Measurements from ENCODE around the gene COL27A1.
"Not testable (repeated sequence)": the region's sequence is repeated elsewhere in the genome, so short reads cannot be mapped to it uniquely, and the experiment has no call there.

COL27A1 gene

DNA sequence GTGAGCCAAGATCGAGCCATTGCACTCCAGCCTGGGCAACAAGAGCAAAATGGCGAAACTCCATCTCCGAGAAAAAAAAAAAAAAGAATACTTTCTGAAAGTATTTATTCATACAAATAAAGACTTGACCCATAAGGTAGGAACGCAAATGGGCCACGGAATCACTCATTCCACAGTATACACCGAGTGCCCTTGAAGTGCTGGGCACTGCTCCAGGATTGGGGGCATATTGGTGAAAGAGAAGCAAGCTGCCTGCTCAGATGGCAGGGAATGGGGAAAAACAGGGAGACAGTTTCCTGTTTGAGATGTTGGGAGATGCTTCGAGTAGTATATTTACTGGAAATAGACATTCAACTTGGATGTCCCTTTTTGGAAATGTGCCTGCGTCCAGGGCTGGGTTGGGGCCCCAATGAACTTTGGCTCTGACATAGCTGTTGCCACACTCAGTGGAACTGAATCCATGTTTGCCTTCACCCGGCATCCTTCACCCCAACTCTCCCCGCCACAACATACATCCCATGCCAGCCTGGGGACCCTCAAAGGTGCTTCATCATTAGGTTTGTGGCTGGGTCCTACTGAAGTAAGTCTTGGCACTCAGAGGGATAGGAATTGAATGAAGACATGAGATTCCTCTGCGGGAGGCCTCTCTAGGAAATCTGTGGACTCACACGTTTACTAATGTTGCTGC is 173.7 kb downstream of the COL27A1 start:
- not testable (repeated sequence) for DNase-seq

DNA sequence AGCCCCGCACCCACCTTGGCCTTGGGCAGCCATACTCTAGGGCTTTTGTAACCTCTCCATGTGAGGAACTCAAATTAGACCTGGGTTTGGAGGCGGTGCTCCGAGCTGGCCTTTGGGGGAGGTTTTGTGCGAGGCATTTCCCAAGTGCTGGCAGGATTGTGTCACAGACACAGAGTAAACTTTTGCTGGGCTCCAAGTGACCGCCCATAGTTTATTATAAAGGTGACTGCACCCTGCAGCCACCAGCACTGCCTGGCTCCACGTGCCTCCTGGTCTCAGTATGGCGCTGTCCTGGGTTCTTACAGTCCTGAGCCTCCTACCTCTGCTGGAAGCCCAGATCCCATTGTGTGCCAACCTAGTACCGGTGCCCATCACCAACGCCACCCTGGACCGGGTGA is 174.3 kb downstream of the COL27A1 start, which contains the start of gene ORM2:
TSS of gene ORM2 (plus strand) at position 245 of the 398 bp plus-strand sequence. CDS start at position 281, 36 bp downstream.
- DNase-seq = not testable (repeated sequence)

DNA sequence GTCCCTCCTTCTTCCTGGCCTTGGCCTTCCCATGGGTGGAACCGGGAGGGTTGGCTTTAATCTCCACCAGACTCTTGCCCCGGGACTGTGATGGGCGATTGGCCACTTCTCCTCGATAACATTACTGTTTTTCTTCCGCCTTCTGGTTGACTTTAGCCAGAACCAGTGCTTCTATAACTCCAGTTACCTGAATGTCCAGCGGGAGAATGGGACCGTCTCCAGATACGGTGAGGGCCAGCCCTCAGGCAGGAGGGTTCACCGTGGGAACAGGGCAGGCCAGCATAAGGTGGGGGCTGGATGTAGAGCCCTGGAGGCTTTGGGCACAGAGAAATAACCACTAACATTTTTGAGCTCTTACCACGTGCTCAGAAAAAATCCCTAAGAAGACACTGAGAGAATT is 175.3 kb downstream of the COL27A1 start:
- no peak for DNase-seq

DNA sequence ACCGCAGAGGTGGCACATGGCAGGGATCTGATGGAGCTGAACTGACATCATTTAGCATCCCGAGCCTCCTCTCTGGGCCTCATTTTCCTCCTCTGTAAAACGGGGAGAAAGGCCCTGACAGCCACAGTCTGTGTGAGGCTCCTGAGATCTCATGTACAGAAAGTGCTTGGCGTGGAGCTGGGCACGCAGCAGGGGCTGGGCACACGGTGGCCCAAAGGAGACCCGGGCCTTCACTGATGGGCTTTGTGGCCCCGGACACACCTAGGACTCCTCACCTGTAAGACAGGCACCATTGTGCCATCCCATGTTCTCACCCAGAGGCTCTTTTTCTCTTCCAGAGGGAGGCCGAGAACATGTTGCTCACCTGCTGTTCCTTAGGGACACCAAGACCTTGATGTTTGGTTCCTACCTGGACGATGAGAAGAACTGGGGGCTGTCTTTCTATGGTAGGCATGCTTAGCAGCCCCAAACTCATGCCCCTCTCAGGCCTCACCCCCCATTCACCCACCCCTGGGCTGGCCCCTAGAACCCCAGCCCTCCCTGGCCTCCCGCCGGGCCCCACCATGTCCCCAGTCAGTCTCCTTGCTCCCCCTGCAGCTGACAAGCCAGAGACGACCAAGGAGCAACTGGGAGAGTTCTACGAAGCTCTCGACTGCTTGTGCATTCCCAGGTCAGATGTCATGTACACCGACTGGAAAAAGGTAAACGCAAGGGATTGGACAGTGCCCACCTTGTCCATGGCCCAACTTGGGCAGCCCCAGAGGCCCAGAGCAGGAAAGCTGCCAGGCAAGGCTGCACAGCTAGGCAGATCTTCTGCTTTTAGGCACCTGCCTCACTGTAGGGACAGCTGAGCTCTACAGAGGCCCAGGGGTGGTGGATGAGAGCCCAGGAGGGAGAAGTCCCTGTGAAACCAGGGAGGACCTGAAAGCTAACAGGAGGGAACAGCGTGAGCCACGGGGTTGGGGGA is 176.2 kb downstream of the COL27A1 start:
- DNase-seq = not testable (repeated sequence)

DNA sequence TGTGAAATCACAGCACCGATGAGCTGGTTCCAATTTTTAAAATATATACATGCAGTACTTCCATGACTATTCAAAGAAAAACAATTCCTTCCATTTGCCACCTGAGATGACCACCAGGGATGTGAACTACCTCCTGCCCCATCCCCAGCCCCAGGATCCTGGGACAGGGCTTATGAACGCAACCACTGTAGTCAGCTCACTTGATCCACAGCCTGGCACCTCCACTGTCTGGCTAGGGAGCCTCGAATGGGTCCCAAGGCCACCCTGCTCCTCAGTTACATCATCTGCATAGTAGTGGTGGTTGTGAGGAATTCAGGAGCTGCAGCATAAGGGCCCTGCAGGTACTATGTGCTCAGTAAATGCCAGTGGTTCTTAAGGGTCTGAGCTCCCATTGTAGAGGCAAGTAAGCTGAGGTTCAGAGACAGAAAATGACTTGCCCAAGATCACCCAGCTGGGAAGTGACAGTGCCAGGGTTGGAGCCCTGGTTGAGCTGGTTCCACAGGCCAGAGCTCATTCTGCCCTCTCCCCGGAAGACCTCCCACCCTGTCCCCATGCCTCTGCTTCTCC is 177.2 kb downstream of the COL27A1 start:
- DNase-seq = not testable (repeated sequence)

DNA sequence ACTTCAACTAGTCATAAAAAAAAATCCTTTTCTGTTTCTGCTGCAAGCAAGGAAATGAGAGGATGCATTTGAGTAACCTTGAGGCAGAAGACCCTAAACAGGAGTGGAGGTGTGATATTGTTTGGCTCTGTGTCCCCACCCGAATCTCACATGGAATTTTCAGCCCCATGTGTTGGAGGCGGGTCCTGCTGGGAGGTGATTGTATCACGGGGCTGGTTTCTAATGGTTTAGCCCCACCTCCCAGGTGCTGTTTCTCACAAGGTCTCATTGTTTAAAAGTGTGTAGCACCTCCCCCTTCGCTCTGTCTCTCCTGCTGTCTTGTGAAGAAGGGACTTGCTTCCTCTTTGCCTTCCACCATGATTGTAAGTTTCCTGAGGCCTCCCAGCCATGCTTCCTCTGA is 178.4 kb downstream of the COL27A1 start:
- not testable (repeated sequence) for DNase-seq

DNA sequence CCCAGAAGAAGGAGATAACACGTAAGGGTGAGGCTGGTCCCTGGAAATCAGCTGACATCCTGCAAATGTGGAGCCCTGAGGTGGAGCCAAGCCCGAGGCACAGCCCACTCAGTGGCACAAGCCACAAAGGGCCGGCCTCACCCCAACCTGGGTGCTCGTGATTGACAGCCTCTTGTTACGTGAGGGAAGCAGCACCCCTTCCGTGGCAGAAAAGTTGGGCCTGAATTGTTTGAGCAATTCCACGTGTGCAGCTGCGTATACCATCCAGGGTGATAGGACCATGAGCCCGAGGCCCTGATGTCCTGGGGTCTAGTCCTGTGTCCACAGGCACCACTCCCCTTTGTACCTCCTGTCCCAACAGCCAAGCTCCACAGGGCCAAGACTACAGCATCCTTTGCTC is 179.2 kb downstream of the COL27A1 start:
- no peak for DNase-seq

DNA sequence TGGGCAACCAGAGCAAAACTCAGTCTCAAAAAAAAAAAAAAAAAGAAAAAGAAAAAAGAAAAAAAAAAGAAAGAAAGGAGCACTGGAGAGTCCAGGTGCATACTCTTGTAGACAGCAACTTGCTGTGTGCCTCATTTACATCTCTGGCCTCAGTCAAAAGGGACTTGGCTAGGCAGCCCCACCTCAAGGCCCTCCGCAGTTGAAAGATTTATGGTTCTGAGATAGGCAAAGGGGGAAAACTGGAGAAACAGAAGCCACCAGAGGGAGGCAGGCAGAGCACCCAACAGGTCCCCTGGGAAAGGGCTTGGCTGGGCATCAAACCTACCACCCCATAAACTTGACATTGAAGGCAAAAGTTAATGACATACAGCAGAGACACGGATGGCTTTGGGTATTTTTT is 180.4 kb downstream of the COL27A1 start:
- no peak for DNase-seq

DNA sequence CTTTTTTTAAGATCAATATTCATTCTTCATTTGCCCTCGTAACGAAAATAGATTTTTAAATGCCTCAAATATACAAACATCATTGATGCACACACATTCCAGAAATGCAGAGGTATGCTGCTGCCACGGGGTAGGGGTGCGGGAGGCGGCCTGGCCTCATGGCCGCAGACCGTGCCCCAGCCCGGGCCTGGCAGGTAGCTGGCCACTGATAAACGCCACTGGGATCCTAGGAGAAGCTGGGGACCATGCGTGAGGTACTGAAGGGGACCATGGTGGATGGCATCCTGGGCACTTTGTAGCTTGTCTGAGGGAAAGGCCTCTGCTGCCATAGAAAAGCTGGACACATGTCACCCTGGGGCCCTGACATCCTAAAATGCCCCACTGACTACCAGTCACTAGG is 180.8 kb downstream of the COL27A1 start:
- DNase-seq = no peak

DNA sequence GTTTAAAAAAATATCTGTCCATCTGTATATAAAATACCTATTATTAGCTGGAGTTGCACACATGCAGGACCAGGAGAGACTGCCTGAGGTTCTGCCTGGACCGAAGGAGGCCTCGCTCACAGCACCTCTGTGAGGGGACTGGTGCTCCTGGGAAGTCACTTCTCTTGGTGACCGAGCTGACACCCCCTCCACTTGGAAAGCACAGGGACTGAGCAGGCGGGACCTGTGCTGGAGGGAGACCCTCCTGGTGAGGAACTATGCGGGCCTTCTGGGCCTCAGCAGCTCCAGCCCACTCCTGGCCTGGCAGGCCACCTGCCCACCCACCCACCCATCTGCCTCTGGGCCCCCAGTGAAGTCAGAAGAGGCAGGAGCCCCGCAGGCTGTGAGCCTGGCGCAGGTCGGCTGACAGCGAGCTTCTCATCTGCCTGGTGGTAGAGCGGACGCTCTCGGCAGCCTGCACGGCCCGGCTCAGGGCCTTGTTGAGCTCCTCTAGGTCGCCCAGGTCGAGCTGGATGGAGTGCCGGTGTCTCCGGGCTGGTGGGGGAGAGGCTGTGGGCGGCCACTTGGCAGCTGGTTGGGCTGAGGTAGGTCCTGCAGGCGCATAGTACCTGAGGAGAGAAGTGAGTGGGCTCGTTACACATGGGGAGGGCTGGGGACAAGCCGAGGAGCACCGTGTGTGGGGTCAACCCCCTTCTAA is 181.5 kb downstream of the COL27A1 start:
- no peak for DNase-seq

DNA sequence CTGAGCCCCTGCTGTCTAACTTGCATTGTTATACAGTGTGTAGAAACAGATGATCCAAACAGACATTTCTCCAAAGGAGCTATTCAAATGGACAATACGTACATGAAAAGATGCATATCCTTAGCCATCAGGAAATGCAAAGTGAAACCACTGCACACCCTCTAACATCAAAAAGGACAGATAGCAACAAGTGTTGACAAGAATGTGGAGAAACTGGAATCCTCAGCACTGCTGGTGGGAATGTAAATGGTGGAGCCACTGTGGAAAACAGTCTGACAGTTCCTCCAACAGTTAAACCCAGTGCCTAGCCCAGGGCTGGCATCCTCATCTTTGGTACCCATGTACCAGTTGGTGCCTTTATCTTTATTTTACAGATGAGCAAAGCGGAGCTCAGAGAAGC is 182.8 kb downstream of the COL27A1 start:
- no peak for DNase-seq

DNA sequence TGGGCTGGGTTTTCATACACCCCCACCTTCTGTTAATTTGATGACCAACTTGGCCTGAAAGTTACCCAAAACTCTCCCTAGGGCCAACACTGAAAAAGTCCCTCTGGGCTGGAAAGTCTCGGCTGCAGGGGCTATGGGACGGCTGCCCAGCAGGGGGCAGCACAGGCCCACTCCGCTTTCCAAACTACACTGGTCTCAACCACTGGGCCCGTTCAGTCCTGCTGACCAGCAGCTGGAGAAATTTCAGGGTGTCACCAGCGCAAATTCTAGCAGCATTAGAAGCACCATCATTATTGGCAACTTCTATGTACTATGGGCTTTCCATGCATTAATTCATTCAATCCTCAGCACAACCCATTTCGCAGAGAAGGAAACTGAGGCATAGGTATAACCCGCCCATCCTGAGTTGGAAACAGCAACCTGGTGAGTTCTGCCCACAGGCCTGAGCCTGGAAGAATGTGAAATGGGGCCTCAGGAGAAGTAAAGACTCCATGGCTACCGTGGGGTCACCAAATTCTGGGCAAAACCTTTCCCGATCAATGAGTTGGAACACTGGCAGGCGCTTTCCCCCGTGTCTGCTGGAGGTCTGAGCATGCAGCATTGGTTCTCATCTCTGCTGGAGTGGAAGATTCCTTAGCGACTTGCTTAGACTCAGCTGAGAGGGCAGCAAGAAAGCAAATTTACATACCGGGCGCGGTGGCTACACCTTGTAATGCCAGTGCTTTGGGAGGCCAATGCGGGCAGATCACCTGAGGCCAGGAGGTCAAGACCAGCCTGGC is 184.0 kb downstream of the COL27A1 start:
- DNase-seq = peak; percentile 68 to 76

DNA sequence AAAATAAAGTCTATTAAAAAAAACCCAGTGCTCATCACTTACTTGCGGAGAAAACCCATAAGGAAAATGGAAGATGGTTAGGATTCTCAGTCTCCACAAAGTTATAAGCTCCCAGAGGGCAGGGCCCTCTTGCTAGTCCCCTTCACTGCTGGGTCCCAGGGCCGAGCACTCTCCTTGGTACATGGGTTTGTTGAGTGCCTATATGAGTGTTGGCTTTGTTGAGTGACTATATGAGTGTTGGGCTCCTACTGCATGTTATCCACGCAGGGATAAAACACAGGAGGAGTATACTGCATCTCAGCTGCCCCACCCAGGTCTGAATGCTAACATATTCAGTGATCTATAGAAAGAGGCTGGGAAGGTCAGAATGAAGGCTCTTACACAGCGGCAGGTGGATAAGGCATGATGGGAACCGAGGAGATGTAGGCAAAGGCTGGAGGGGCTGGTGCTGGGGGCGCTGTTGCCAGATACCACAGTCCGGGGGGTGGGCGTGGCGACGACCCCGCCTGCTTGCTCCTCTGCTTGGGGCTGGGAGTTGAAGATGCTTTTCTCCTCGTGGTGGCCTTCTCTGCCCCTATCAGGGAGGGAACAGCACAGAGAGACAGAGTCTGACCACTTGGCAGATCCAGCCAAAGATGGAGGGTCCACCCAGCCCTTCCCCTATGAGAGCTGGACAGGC is 186.0 kb downstream of the COL27A1 start:
- DNase-seq = no peak

DNA sequence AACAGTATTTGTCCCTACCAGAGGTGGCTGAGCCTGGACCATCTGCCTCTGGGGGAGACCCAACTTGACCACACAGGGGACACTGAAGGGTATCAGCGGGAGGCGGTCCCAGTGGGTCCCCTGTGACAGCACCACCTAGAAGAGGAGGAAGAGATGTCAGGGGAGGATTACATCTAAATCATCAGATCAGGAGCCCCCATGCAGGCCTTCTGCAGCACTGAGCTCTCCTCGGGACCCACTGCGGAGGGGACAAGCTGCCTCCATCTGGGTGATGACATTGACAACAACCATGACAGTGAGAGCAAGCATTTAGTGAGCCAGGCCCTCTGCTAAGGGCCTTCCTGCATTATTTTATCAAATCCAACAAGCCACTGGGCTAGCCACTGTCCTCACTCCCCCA is 186.7 kb downstream of the COL27A1 start:
- DNase-seq = no peak

DNA sequence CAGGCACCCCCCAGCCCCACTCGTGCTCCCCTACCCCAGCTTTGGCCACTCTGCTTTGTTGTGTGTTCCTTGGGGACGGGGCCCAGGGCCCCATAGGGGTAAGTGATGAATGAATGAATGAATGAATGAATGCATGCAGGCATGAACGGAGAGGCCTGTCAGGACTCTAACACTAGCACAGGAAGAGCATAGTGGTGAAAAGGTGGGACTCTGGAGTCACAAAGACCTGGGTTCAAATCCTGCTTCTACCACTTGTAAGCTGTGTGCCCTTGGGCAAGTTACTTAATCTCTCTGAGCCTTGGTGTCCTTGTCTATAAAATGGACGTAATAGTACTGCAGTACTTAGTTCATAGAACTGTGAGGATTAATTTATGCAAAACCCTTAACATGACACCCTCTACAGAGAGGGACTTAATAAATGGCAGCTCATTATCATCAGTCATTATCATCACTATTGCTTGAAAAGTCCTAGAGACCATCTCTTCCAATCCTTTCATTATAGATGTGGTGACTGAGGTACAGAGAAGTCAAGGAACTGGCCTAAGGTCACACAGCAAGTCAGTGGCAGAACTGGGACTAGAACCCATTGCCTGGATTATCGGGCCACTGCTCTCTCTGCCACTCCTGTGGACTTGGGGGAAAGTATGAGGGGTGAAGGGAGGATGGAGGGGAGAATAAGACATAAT is 187.6 kb downstream of the COL27A1 start:
- DNase-seq = no peak

DNA sequence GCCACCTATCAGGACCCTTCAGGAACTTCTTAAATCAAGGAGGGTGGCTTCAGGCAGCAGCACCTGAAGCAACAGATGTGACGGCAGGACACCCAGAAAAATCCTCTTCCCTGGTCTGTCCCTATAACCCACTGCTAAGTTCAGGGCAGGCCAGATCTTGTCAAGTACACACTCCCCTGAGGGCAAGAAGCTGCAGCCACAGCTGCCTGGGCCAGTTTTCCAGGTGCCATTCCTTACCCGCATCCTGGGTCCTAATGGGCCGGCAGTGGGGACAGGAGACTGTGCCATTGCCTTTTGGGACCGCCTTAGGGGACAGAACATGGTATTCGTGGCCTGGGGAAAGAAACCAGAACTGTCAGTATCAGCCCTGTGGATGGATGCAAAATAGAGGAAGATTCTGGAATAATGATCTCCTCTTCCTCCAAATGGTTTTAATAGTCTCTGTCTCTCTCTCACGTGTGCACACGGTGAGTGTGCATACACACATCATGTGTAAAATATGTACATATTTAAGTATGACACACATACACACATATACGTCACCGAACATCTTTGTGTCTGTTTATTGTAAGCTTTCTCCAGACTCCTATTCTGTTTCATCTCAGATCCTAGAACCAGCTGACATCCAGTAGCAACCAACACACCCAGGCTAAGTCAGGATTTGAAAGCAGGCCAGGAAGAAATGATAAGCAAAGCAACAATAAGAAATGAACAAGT is 188.3 kb downstream of the COL27A1 start:
- DNase-seq = no peak

DNA sequence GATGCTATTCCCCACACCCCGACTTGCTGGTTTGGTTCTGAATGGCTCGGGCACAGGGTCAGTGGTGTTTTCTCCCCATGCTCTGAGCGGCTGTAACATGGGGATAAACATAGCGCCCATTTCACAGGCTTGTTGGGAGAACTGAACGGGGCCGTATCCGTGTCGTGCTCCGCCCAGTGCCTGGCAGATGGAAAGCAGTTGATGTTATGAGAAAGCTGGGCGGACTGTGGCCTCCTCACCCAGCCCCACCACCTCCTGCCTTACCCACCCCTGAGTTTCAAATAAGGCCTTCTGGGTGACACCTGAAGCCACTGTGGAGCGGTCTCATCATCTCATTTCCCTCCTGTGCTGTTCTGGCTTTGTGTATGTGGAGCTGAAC is 188.8 kb downstream of the COL27A1 start:
- DNase-seq = no peak

DNA sequence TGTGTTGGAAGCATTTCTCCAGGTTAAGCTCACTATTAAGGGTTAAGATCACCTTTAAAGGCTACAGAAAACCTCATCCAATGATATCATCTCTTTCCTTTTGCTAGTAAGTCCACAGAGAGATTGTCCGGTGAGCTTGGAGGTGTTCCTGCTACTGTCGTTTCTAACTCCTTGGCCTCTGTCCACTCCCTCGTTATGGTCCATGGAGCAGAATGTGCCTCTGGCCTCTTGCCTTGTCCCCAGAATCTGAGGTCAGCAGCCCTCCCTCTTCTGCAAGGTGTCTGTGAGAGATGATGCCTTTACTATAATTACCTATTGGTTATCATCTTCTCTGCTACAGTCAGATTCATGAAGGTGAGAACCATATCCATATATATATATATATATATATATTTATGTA is 189.4 kb downstream of the COL27A1 start:
- DNase-seq = no peak

DNA sequence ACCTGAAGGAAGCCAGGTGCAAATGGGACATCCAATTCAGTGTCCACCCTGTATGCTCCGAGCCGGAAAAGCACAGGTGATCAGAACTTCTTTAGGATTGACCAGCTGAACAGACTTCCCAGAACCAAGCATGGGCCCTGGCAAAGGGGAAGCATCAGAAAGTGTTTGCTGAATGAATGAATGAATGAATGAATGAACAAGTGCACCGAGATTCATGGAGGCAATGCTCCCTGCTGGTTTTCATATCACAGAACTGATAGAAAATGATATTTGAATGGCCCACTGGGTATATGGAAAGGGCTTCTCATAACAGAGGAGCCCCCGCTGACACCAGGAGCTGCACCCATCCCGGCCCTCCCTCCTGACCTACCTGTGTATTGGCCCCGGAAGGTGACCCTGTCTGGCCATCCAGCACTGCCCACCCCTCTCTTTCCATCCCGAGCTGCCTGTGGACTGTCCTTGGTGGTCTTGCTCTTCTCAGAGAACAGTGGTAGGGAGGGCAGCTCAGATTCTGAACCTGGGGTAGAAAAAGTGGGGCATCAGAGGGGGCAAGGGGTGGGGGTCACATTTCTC is 190.2 kb downstream of the COL27A1 start:
- DNase-seq = no peak

DNA sequence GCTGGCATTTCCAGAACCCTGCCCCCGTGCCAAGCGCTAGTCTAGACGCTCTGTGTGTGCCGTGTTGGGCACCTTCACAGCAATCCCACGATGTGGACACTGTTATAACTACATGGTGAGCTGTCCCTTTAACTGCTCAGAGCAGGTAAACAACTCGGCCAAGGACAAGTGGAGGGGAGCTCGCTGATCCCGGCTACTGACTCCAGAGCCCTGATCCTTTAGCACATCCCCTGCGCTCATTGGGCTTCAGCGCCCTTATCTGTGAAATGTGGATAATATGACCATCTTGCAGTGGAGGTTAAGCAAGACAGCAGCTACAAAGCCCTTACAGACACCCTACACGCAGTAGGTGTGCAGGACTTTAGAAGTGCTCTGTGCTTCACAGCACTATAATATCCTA is 190.8 kb downstream of the COL27A1 start:
- DNase-seq = no peak
